Ishikawa (cell line): ENCODE results near the gene ESX1.
A peak's percentile ranks its signal among the peaks of the same experiment; 100 is the strongest.

ENCODE experiments used
- CEBPB ChIP-seq: IDR thresholded peaks from 2 replicates; pipeline ENCODE4 v1.6.1; 2012
- CREB1 ChIP-seq: IDR thresholded peaks from 2 replicates; pipeline ENCODE4 v1.6.1; 2012; ENCODE audit warnings: low read depth
- EGR1 ChIP-seq: IDR thresholded peaks from 2 replicates; pipeline ENCODE4 v1.6.1; 2012
- EP300 ChIP-seq: IDR thresholded peaks from 2 replicates; pipeline ENCODE4 v1.6.1; 2012; ENCODE audit warnings: borderline replicate concordance
- FOXM1 ChIP-seq: IDR thresholded peaks from 2 replicates; pipeline ENCODE4 v1.6.1; 2012; ENCODE audit warnings: low read depth, borderline replicate concordance
- NFIC ChIP-seq: IDR thresholded peaks from 2 replicates; pipeline ENCODE4 v1.6.1; 2012
- RAD21 ChIP-seq: IDR thresholded peaks from 2 replicates; pipeline ENCODE4 v1.6.1; 2012; ENCODE audit warnings: low read depth
- TAF1 ChIP-seq: IDR thresholded peaks from 2 replicates; pipeline ENCODE4 v1.6.1; 2012; ENCODE audit warnings: low read depth, mild to moderate bottlenecking
- TCF12 ChIP-seq: IDR thresholded peaks from 2 replicates; pipeline ENCODE4 v1.6.1; 2012; ENCODE audit warnings: low read depth
- TEAD4 ChIP-seq: IDR thresholded peaks from 2 replicates; pipeline ENCODE4 v1.6.1; 2012
- YY1 ChIP-seq: IDR thresholded peaks from 2 replicates; pipeline ENCODE4 v1.6.1; 2012; ENCODE audit warnings: low read depth
- ZBTB7A ChIP-seq: IDR thresholded peaks from 2 replicates; pipeline ENCODE4 v1.6.1; 2012; ENCODE audit warnings: low read depth
- TF ChIP-seq, protein P1 (sequence below): IDR thresholded peaks from 2 replicates; pipeline ENCODE4 v1.6.1; 2012
- TF ChIP-seq, protein P2 (sequence below): IDR thresholded peaks from 2 replicates; pipeline ENCODE4 v1.6.1; 2012; ENCODE audit warnings: low read depth, mild to moderate bottlenecking
- TF ChIP-seq, protein P3 (sequence below): IDR thresholded peaks from 2 replicates; pipeline ENCODE4 v1.6.1; 2012

The ESX1 gene

DNA sequence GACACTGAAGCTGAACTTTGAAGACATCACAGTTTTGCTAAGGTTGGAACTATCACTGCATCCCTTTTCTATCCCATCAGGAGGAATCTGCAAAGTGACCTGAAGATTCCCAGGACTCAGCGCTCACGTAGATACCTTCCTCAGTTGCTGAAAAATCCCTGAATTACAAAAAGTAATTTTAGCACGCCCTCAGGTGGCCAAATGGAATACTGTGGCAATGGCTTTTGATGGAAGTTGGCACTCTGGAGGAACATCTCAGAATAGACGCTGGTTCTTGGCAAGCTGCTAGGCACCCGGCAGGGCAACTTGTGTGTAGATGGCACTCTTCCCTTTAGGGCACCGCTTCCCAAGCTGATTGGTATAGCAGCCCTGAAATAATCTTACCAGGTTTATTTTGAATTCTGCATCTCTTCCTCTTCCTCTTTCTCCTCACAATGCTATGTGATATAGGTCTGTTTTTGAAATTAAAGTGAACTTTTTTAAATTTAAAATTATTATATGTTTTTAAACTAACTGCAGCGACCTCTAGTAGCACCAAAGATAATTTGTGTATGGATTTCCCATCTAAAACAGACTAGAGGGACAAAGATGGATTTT lies 16.3 kb upstream of the ESX1 start:
- TF ChIP-seq, protein P1, sequence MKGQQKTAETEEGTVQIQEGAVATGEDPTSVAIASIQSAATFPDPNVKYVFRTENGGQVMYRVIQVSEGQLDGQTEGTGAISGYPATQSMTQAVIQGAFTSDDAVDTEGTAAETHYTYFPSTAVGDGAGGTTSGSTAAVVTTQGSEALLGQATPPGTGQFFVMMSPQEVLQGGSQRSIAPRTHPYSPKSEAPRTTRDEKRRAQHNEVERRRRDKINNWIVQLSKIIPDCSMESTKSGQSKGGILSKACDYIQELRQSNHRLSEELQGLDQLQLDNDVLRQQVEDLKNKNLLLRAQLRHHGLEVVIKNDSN = no peak
- peak; percentile 61 for TF ChIP-seq RAD21

DNA sequence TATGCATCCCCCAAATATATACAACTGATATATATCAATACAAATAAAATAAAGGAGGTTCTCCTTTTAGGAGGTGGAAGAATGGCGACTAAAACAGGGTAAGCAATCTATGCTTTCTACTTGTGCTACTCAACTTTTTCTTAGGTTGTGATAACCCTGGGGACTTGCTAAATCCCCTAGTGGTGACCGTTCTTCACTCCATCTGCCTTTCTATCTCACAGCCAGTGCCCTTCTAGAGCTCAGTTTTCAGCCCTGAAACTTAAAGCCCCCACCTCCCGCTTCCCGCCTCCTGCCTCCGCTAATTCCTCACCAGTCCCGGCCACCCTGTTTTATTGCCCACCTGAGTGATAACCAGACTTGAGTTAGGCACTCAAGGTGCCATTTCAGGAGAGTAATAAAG lies 15.5 kb upstream of the ESX1 start:
- TF ChIP-seq TAF1 (no peak), NFIC (no peak)

DNA sequence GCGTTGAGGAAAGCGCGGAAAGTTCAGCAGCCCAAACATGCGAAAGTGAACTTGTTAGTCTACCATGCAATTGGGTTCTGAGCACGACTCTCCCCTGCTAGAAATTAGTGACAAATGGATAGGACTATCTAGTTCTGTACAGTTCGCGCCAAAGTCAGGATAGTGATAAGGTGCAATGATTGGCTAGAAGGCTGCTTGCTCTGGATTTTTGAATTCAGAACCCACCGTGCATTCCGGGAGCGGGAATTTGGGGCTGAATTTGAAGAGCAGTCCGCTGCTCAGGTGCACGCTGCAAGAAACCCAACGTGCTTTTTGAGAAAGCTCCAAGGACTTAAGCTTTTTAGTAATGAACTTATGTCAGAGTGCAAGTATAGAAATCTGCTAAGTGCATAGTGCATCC lies 732 bp upstream of the ESX1 start:
- TF ChIP-seq ZBTB7A (no peak), YY1 (no peak), RAD21 (no peak), CREB1 (no peak)

DNA sequence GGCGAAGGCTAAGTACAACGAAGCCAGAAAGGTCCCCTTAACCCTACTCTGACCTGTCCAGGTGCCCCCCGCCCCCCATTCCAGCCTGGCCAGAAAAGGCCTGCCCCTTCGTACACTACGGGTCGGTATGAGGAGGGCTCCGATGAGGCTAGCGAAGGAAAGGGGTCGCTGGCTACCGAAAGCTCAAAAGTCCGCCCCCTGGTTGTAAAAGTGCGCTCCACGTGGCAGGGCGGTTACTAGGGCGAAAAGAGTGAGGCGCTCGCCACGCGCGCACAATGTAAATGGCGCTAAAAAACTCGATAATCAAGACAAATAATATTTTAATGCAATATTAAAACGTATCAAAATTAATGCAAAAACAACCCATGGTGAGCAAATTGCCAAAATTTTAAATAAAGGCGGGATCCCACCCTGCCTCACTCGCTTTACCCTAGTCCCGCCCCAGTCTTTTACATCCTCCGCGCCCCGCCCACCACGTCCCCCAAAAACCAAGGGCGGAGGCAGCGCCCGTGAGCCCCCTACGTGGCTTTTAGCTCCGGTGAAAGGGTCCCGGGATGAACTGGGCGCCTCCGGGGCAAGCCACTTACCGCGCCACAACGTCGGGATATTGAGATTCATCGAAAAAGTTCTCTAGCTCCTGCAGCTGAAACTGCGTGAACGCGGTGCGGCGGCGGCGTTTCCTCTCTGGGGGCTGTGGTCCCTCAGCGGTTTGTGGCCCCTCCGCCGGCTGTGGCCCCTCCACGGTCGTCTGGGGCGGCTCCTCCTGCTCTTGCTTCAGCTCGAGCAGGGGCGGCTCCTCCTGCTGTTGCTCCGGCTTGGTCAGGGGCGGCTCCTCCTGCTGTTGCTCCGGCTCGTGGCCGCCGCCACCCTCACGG lies 929 bp downstream of the ESX1 start:
- TF ChIP-seq RAD21 (no peak), TCF12 (no peak)

DNA sequence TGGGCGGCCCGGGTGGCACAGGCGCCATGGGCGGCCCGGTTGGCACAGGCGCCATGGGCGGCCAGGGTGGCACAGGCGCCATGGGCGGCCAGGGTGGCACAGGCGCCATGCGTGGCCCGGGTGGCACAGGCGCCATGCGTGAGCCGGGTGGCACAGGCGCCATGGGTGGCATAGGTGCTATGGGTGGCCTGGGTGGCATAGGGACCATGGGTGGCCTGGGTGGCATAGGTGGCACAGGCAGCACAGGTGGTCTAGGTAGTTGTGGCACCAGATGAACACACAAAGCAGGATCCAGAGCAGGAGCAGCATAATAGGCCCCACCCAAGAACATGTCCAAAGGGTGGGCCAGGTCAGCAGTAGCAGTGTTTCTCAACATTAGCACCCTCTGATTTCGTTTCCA lies 4.3 kb downstream of the ESX1 start:
- TF ChIP-seq TAF1 (no peak), YY1 (no peak), ZBTB7A (no peak), RAD21 (no peak), EGR1 (no peak), FOXM1 (no peak), TEAD4 (no peak), EP300 (no peak), TCF12 (no peak), NFIC (no peak), CREB1 (no peak), CEBPB (no peak)
- TF ChIP-seq, protein P2, sequence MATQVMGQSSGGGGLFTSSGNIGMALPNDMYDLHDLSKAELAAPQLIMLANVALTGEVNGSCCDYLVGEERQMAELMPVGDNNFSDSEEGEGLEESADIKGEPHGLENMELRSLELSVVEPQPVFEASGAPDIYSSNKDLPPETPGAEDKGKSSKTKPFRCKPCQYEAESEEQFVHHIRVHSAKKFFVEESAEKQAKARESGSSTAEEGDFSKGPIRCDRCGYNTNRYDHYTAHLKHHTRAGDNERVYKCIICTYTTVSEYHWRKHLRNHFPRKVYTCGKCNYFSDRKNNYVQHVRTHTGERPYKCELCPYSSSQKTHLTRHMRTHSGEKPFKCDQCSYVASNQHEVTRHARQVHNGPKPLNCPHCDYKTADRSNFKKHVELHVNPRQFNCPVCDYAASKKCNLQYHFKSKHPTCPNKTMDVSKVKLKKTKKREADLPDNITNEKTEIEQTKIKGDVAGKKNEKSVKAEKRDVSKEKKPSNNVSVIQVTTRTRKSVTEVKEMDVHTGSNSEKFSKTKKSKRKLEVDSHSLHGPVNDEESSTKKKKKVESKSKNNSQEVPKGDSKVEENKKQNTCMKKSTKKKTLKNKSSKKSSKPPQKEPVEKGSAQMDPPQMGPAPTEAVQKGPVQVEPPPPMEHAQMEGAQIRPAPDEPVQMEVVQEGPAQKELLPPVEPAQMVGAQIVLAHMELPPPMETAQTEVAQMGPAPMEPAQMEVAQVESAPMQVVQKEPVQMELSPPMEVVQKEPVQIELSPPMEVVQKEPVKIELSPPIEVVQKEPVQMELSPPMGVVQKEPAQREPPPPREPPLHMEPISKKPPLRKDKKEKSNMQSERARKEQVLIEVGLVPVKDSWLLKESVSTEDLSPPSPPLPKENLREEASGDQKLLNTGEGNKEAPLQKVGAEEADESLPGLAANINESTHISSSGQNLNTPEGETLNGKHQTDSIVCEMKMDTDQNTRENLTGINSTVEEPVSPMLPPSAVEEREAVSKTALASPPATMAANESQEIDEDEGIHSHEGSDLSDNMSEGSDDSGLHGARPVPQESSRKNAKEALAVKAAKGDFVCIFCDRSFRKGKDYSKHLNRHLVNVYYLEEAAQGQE = no peak
- TF ChIP-seq, protein P3, sequence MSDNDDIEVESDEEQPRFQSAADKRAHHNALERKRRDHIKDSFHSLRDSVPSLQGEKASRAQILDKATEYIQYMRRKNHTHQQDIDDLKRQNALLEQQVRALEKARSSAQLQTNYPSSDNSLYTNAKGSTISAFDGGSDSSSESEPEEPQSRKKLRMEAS = no peak
- TF ChIP-seq, protein P1 = no peak

DNA sequence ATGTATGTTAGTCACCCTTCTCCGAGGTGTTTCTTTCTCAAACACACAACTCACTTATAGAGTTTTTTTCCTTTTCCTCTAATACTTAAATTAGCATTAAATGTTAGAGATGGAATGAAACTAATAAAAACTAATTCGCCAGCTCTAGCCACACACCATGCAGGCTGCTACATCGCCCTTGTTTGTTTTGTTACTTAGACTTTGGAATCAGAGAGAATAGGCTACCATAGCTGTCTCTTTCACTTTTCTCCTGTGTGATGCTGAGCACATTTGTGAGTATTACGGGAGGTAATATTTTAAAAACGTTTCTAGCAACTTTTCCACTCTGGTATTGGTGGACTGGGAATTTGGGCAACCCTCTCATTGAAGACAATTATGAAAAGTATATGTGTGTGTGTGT lies 43.5 kb downstream of the ESX1 start:
- TF ChIP-seq, protein P3 = no peak
- no peak for TF ChIP-seq TAF1
- TF ChIP-seq TEAD4 = no peak
- no peak for TF ChIP-seq EP300
- TF ChIP-seq TCF12 = no peak
- no peak for TF ChIP-seq EGR1
- no peak for TF ChIP-seq NFIC
- TF ChIP-seq, protein P2 = no peak
- no peak for TF ChIP-seq RAD21
- TF ChIP-seq ZBTB7A = no peak
- TF ChIP-seq CEBPB = no peak
- no peak for TF ChIP-seq FOXM1
- no peak for TF ChIP-seq CREB1
- no peak for TF ChIP-seq YY1
- TF ChIP-seq, protein P1 = no peak
